Measurements from ENCODE around the gene TXNRD1. TPM values are rescaled to one million over a fixed set of nuclear protein-coding genes. Genes with fewer than 3 reads are reported as not detected.

The TXNRD1 gene
- total and polyA plus RNA-seq, 2 of the 8 experiments (the other 6 are each of a cell fraction or from before 2014, with no cell fraction given) = 56.8 to 127 TPM

DNA sequence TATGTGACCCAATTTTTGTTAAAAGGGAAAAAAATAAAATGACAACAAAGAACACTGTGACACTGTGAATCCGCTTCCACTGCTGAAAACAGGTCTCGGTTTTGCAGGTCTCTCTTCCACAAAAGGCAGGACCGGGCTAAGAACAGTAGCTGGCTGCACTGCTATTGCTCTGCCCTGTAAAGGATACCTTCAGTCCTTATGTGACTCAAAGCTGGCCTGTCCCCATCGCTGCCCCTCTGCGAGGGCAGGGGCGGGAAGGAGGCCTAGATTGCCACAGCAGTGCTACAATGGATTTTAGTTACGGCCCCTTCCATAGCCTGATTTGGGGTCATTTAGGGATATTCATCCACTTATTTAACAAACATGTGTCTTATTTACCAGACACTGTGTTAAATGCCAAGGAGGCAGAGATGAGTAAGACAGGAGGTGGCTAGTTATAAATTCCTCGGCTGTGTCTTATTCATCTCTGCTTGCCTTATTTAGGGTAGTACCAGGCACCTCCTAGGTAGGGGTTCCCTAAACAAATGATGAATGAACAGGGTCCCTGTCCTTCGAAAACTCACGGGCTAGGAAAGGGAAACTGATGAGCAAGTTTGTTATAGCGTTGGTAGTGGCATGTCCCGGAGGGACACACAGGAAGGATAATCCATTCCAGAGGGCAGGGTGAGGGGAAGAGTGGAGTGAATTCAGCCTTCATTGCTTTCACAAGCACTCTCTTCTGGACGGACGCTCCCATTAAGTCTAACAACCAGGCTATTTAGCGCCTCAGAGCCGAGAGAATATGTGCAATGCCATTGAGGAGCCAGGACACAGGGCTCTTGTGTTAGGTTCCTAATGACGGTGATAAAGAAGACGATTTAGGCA lies 161.3 kb downstream of the TXNRD1 start (continued):
- no peak for TF ChIP-seq ATF2 (IDR thresholded peaks at IDR 0.05; ENCODE audit: low read length)

Data from H1 (cell line).